ENCODE measurements around the gene OR2H2. TPM values are rescaled to one million over a fixed set of nuclear protein-coding genes. Genes with fewer than 3 reads are reported as not detected.

The OR2H2 gene
- total RNA-seq, 1 donor from 2014 or later = not detected

DNA sequence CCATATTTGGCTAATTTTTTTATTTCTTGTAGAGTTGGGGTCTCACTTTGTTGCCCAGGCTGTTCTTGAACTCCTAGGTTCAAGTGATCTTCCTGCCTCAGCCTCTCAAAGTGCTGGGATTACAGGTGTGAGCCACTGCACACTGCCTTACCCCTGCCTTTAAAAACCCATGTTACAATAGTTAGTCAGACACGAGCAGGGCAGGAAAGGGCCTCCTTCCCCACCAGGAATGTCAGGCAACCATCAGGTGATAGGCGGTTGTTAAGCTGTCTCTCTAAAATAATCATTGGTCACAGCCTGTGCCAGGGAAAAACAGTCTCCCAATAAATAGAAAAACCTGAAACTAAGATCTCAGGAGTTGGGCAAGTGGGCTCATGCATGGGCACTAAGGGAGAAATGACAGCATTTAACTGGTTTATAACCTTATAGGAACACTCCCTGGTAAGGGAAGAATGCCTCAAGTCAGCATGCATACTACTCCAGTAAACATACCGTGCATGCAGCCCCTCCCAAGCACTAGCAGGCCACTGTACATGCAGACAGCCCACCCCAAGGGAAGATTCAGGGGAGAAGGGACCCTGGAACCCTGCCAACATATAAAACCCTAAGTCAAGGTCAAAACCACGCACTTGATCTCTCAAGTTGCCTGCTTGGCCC lies 8.4 kb downstream of the OR2H2 start:
- Histone ChIP-seq H3K36me3 (ENCODE audit: insufficient read depth, low read length) (no peaks in the 10 kb centered on the region), H3K79me2 (ENCODE audit: insufficient read depth, low read length) (no peaks in the 10 kb centered on the region), H3K4me1 (ENCODE audit: insufficient read depth, low read length) (no peaks in the 10 kb centered on the region), H3K9me3 (ENCODE audit: insufficient read depth, low read depth, low read length) (no peaks in the 10 kb centered on the region), H3K9ac (ENCODE audit: low read length) (no peak overlapping the region), H3K4me2 (ENCODE audit: low read length) (no peak overlapping the region), H2AFZ (ENCODE audit: low read depth, low read length) (no peak overlapping the region), H4K20me1 (ENCODE audit: insufficient read depth, low read length) (no peaks in the 10 kb centered on the region), H3K27ac (ENCODE audit: low read depth, low read length) (no peak overlapping the region), H3K4me3 (ENCODE audit: insufficient read depth, low read depth, low read length) (no peak overlapping the region), H3K27me3 (ENCODE audit: insufficient read depth, low read length) (no peaks in the 10 kb centered on the region)
- Mint-ChIP-seq H3K4me3 (ENCODE audit: unreplicated experiment) (no peak overlapping the region), H3K36me3 (ENCODE audit: low read depth, unreplicated experiment) (no peaks in the 10 kb centered on the region), H3K27me3 (ENCODE audit: low read depth, unreplicated experiment) (peaks cover 2% of the 10 kb centered on the region), H3K4me1 (ENCODE audit: low read depth, unreplicated experiment) (peaks cover 6% of the 10 kb centered on the region), H3K9me3 (ENCODE audit: unreplicated experiment) (no peaks in the 10 kb centered on the region), H3K27ac (ENCODE audit: unreplicated experiment) (no peak overlapping the region)
- TF ChIP-seq, protein P1, sequence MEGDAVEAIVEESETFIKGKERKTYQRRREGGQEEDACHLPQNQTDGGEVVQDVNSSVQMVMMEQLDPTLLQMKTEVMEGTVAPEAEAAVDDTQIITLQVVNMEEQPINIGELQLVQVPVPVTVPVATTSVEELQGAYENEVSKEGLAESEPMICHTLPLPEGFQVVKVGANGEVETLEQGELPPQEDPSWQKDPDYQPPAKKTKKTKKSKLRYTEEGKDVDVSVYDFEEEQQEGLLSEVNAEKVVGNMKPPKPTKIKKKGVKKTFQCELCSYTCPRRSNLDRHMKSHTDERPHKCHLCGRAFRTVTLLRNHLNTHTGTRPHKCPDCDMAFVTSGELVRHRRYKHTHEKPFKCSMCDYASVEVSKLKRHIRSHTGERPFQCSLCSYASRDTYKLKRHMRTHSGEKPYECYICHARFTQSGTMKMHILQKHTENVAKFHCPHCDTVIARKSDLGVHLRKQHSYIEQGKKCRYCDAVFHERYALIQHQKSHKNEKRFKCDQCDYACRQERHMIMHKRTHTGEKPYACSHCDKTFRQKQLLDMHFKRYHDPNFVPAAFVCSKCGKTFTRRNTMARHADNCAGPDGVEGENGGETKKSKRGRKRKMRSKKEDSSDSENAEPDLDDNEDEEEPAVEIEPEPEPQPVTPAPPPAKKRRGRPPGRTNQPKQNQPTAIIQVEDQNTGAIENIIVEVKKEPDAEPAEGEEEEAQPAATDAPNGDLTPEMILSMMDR (IDR thresholded peaks at IDR 0.05; ENCODE audit: insufficient read depth, low read depth, low read length) = no peak
- TF ChIP-seq EZH2 (IDR thresholded peaks at IDR 0.05; ENCODE audit: insufficient read depth, low read length) = no peak
- no peak for FAIRE-seq
- no peak for DNase-seq (ENCODE audit: low read depth)

DNA sequence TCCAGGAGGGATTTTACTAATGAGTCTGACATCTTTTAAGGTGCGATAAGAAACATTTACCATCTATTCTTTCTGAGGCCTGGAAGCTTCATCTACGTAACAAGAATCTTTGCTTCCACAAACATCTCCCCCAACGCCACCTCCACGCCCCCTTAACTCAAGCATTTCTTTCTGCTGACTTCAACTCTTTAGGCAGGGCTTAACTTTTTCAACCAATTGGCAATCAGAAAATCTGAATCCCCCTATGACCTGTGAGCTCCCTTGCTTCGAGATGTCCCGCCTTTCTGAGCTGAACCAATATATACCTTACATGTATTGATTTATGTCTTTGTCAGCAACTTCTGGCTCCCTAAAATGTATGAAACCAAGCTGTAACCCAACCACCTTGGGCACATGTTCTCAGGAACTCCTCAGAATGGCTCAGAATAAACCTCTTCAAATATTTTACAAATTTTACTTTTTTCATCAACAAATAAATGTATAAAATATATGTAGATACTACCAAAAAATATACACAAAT lies 11.5 kb downstream of the OR2H2 start:
- H3K27ac Mint-ChIP-seq (ENCODE audit: unreplicated experiment) = no peak overlapping the region

More for the DNA sequence above, 11.5 kb downstream of the OR2H2 start:
- H3K9ac ChIP-seq (ENCODE audit: low read length) = no peak overlapping the region
- H4K20me1 ChIP-seq (ENCODE audit: insufficient read depth, low read length) = no peaks in the 10 kb centered on the region
- H3K79me2 ChIP-seq (ENCODE audit: insufficient read depth, low read length) = no peaks in the 10 kb centered on the region
- no peaks in the 10 kb centered on the region for H3K4me1 ChIP-seq (ENCODE audit: insufficient read depth, low read length)
- DNase-seq (ENCODE audit: low read depth) = no peak
- no peak overlapping the region for H3K4me3 Mint-ChIP-seq (ENCODE audit: unreplicated experiment)
- no peak overlapping the region for H2AFZ ChIP-seq (ENCODE audit: low read depth, low read length)
- TF ChIP-seq, protein P1 (IDR thresholded peaks at IDR 0.05; ENCODE audit: insufficient read depth, low read depth, low read length) = no peak
- TF ChIP-seq EZH2 (IDR thresholded peaks at IDR 0.05; ENCODE audit: insufficient read depth, low read length) = no peak
- H3K9me3 ChIP-seq (ENCODE audit: insufficient read depth, low read depth, low read length) = no peaks in the 10 kb centered on the region
- H3K9me3 Mint-ChIP-seq (ENCODE audit: unreplicated experiment) = no peaks in the 10 kb centered on the region
- no peak for FAIRE-seq
- H3K27me3 Mint-ChIP-seq (ENCODE audit: low read depth, unreplicated experiment) = no peaks in the 10 kb centered on the region
- peaks cover 6% of the 10 kb centered on the region for H3K4me1 Mint-ChIP-seq (ENCODE audit: low read depth, unreplicated experiment)
- no peak overlapping the region for H3K4me2 ChIP-seq (ENCODE audit: low read length)
- peaks cover 3% of the 10 kb centered on the region for H3K36me3 ChIP-seq (ENCODE audit: insufficient read depth, low read length)
- no peak overlapping the region for H3K4me3 ChIP-seq (ENCODE audit: insufficient read depth, low read depth, low read length)
- no peaks in the 10 kb centered on the region for H3K27me3 ChIP-seq (ENCODE audit: insufficient read depth, low read length)
- peaks cover 3% of the 10 kb centered on the region for H3K36me3 Mint-ChIP-seq (ENCODE audit: low read depth, unreplicated experiment)
- H3K27ac ChIP-seq (ENCODE audit: low read depth, low read length) = no peak overlapping the region
